ENCODE measurements around the gene LRRC4C.
"Not testable (repeated sequence)": the region's sequence is repeated elsewhere in the genome, so short reads cannot be mapped to it uniquely, and the experiment has no call there.

The LRRC4C gene

DNA sequence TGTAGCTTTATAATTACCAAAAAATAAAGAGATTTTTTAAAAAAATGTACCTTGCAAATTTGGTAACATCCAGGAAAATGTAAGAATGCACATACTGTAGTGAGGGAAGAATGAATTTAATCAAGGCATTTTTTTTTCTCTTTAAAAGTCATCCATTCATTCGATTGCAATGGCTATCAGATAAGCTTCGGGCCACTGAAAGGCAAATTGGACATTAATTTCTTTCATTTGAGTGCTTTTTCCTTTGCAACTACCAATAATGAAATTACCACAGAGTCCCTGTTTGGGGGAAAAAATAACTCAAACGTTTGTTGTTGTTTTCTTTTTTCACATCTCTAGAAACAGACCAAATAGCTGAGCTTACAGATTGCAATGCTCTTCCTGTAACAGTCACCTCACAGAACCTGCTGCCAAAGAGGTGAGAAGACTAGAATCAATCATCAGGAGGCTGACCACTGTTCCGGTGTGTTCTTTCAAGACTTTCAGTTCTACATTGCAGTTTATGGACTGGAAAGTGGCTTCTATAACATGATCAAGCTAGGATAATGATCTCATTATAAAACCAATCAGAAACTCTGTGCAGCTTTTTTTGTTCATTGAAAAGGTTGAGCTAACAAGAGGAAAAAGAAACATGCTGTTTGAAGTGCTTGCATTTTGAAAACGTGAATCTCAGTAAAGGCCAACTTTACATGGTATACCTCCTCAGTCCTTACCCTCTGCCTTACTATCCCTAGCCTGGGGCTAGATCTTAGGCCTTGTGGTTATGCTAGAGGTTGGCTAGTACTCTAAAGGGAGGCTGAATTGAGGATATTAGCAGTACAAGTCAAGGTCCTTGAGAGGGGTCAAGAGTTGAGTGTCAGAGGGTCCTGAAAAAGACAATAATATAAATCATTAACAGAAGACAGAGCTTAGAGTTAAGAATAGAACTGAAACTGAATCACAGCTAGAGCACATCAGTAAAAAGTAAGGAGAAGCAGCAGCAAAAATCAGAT lies 1276.1 kb downstream of the LRRC4C start:
- Histone ChIP-seq H3K27me3 (no peaks in the 10 kb centered on the region), H3K4me2 (no peak overlapping the region), H3K4me1 (0 out of 20 replicates have a peak, but pooled peaks cover 0 to 9% (median 0%) of the 10 kb centered on the region in 10 experiments), H3K9ac (no peak overlapping the region), H3K9me3 (replicated peaks in 1 of 11) (no peaks in the 10 kb centered on the region), H4K20me1 (no peaks in the 10 kb centered on the region), H3K27ac (no peak overlapping the region), H3K4me3 (no peak overlapping the region), H3K36me3 (no peaks in the 10 kb centered on the region)
- TF ChIP-seq Cebpa-rat (IDR thresholded peaks at IDR 0.05), result no peak

DNA sequence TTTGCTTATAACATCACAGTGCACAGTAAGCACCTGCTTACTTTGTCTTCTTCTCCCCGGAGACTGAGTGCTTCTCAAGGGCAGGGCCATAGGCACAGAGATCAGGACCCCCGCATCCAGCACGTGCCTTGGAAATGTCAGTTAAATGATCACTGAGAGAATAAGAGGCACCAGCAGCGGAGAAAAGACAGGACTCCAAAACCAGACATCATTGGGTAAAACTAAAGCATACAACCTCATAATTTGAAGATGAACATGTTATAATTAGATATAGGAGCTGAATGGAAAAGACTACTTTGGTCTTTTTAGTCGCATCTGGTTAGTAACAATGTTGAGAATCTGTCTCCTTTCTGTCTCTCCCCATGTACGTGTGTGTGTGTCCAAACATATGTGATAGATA lies 1279.9 kb downstream of the LRRC4C start:
- H3K27ac ChIP-seq, result no peak overlapping the region
- H3K4me1 ChIP-seq, result no peaks in the 10 kb centered on the region
- no peaks in the 10 kb centered on the region for H3K27me3 ChIP-seq
- H3K4me2 ChIP-seq, result no peak overlapping the region
- TF ChIP-seq Cebpa-rat (IDR thresholded peaks at IDR 0.05), result no peak
- H3K9ac ChIP-seq, result no peak overlapping the region
- no peaks in the 10 kb centered on the region for H3K36me3 ChIP-seq
- no peaks in the 10 kb centered on the region for H3K9me3 ChIP-seq (replicated peaks in 1 of 11)
- H4K20me1 ChIP-seq, result no peaks in the 10 kb centered on the region
- H3K4me3 ChIP-seq, result no peak overlapping the region

DNA sequence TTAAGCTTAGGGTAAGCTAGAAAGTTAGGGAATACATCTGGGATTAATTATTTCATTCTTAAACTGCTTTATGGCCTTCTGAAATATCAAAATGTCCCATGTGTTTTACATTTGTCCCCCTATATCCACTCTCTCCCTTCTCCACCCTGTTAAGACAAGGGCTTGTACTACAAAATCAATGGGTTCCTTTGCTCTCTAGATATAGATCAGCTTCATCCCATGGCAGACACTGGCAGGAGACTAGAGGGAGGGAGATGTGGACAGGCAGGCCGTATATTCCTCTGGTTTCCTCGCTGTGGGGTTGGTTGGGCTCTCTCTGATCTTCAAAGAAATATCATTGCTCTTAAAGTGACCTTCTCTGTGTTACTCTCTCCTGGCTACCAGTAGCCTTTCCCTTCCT lies 1281.0 kb downstream of the LRRC4C start:
- H3K4me3 ChIP-seq, result no peak overlapping the region
- H4K20me1 ChIP-seq, result no peaks in the 10 kb centered on the region
- no peak overlapping the region for H3K9ac ChIP-seq
- no peak overlapping the region for H3K27ac ChIP-seq
- no peak for TF ChIP-seq Cebpa-rat (IDR thresholded peaks at IDR 0.05)
- H3K4me1 ChIP-seq, result no peaks in the 10 kb centered on the region
- no peak overlapping the region for H3K4me2 ChIP-seq
- no peaks in the 10 kb centered on the region for H3K9me3 ChIP-seq (replicated peaks in 1 of 11)
- H3K27me3 ChIP-seq, result no peaks in the 10 kb centered on the region
- H3K36me3 ChIP-seq, result no peaks in the 10 kb centered on the region

GRCh38 chr11:40175980-40176379 lies 1283.5 kb downstream of the LRRC4C start:
- Histone ChIP-seq H3K4me3 (no peak overlapping the region), H3K4me2 (no peak overlapping the region), H3K27me3 (no peaks in the 10 kb centered on the region), H3K9me3 (replicated peaks in 1 of 11) (no peaks in the 10 kb centered on the region), H3K4me1 (no peaks in the 10 kb centered on the region), H3K9ac (no peak overlapping the region), H3K27ac (no peak overlapping the region), H4K20me1 (no peaks in the 10 kb centered on the region), H3K36me3 (no peaks in the 10 kb centered on the region)
- TF ChIP-seq Cebpa-rat (IDR thresholded peaks at IDR 0.05), result no peak

- no peak for TF ChIP-seq Cebpa-rat (IDR thresholded peaks at IDR 0.05)
- Histone ChIP-seq H3K4me2 (no peak overlapping the region), H3K9me3 (replicated peaks in 1 of 11) (peaks cover 0 to 7% (median 0%) of the 10 kb centered on the region in 11 experiments; a peak in 4 of 22 replicates), H3K4me3 (no peak overlapping the region), H3K4me1 (peaks cover 0 to 15% (median 0%) of the 10 kb centered on the region in 10 experiments; a peak in 3 of 20 replicates), H4K20me1 (no peaks in the 10 kb centered on the region), H3K27ac (no peak overlapping the region), H3K9ac (no peak overlapping the region), H3K36me3 (no peaks in the 10 kb centered on the region), H3K27me3 (no peaks in the 10 kb centered on the region)
Observed at GRCh38 chr11:40170078-40170477, 1289.4 kb downstream of the LRRC4C start.

- peaks cover 0 to 7% (median 0%) of the 10 kb centered on the region in 11 experiments; a peak in 4 of 22 replicates for H3K9me3 ChIP-seq (replicated peaks in 1 of 11)
- TF ChIP-seq Cebpa-rat (IDR thresholded peaks at IDR 0.05), result no peak
- peak overlapping the region in 2 of 11 experiments; percentile 3 to 24; a peak in 2 of 22 replicates for H3K4me2 ChIP-seq
- peaks cover 0 to 15% (median 0%) of the 10 kb centered on the region in 10 experiments; a peak in 3 of 20 replicates for H3K4me1 ChIP-seq
- H3K27me3 ChIP-seq, result no peaks in the 10 kb centered on the region
- H3K4me3 ChIP-seq, result no peak overlapping the region
- H4K20me1 ChIP-seq, result no peaks in the 10 kb centered on the region
- H3K27ac ChIP-seq, result no peak overlapping the region
- no peaks in the 10 kb centered on the region for H3K36me3 ChIP-seq
- no peak overlapping the region for H3K9ac ChIP-seq
Observed at GRCh38 chr11:40168414-40168813, 1291.0 kb downstream of the LRRC4C start.

DNA sequence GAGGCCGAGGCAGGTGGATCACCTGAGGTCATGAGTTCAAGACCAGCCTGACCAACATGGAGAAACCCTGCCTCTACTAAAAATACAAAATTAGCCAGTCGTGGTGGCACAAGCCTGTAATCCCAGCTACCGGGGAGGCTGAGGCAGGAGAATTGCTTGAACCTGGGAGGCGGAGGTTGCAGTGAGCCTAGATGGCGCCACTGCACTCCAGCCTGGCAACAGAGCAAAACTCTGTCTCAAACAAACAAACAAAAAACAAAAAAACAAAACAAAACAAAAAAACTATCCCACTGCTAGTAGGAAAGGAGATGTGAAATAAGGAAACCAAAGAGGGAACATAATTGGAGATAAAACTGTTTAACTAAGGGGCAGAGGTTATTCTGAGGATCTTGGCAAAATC lies 1291.6 kb downstream of the LRRC4C start:
- not testable (repeated sequence) for H3K36me3 ChIP-seq; H3K27ac ChIP-seq; H3K4me3 ChIP-seq; H3K9me3 ChIP-seq (replicated peaks in 1 of 11); H3K27me3 ChIP-seq; H4K20me1 ChIP-seq; H3K9ac ChIP-seq
- H3K4me1 ChIP-seq, result peaks cover 0 to 15% (median 0%) of the 10 kb centered on the region in 10 experiments; a peak in 3 of 20 replicates
- peak overlapping the region in 1 of 11 experiments; percentile 24; a peak in 1 of 22 replicates for H3K4me2 ChIP-seq

DNA sequence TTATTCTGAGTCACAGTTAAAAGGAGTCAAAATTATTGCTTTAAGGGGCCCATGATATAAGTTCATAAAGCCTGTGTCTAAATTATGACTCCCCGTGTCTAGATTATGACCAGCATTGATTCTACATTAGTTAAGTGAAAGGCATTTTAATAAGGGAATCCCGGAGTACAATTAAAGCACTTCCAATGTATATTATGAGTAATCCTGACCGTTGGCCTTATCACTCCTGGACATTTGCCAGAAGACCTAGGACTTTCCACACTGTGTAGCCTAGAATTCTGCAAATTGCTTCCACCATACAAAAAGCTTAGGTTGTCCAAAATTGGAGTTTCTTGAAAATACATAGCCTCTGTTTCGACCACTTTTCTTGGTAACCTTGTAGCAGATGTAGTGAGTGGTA lies 1292.6 kb downstream of the LRRC4C start:
- no peak overlapping the region for H3K4me2 ChIP-seq
- H3K27ac ChIP-seq, result no peak overlapping the region
- H3K9me3 ChIP-seq (replicated peaks in 1 of 11), result peaks cover 0 to 7% (median 0%) of the 10 kb centered on the region in 11 experiments; a peak in 4 of 22 replicates
- H3K4me1 ChIP-seq, result peaks cover 0 to 15% (median 0%) of the 10 kb centered on the region in 10 experiments; a peak in 4 of 20 replicates
- no peaks in the 10 kb centered on the region for H3K27me3 ChIP-seq
- H4K20me1 ChIP-seq, result no peaks in the 10 kb centered on the region
- H3K9ac ChIP-seq, result no peak overlapping the region
- H3K4me3 ChIP-seq, result no peak overlapping the region
- no peak for TF ChIP-seq Cebpa-rat (IDR thresholded peaks at IDR 0.05)
- no peaks in the 10 kb centered on the region for H3K36me3 ChIP-seq

- Histone ChIP-seq H3K27ac (no peak overlapping the region), H3K9me3 (replicated peaks in 1 of 11) (peaks cover 0 to 7% (median 0%) of the 10 kb centered on the region in 11 experiments; a peak in 4 of 22 replicates), H3K4me1 (peaks cover 0 to 7% (median 0%) of the 10 kb centered on the region in 10 experiments; a peak in 3 of 20 replicates), H3K4me3 (no peak overlapping the region), H3K36me3 (no peaks in the 10 kb centered on the region), H3K9ac (no peak overlapping the region), H3K4me2 (no peak overlapping the region), H4K20me1 (no peaks in the 10 kb centered on the region), H3K27me3 (no peaks in the 10 kb centered on the region)
- no peak for TF ChIP-seq Cebpa-rat (IDR thresholded peaks at IDR 0.05)
Observed at GRCh38 chr11:40162901-40163883, 1296.3 kb downstream of the LRRC4C start.
